GM12878 (cell line): Measurements from ENCODE around the gene SLC2A4RG. TPM values are rescaled to one million over a fixed set of nuclear protein-coding genes. Genes with fewer than 3 reads are reported as not detected.

ENCODE experiments used
- ATAC-seq: fragments of 200-7000 bp; cut with Tn5 transposase; 3 replicates; pipeline ENCODE4 v1.9.1; 2020; ENCODE audit warnings: mild to moderate bottlenecking, moderate library complexity
- BruUV-seq: library from RNA; stranded (reverse); fragments of 400-500 nt; replicated peaks from 2 replicates; lab custom pipeline; 2021; lab: Mats Ljungman, UMichigan
- CTCF ChIA-PET: fragments of 300-600 bp; sonication (Branson Sonifier 250); formaldehyde crosslinking; extraction: SDS; loops from one replicate; lab custom pipeline; 2021; ENCODE audit warnings: inconsistent platforms; lab: Yijun Ruan, JAX
- POLR2A ChIA-PET: fragments of 350-600 bp; formaldehyde crosslinking; extraction: SDS; loops from one replicate; lab custom pipeline; 2021; ENCODE audit warnings: inconsistent platforms; lab: Charles Lee
- RAD21 ChIA-PET: fragments of 300-600 bp; sonication (Branson Sonifier 250); formaldehyde crosslinking; loops from one replicate; lab custom pipeline; 2023; ENCODE audit warnings: antibody characterized with exemption; ENCODE audit not compliant: unreplicated experiment; lab: Charles Lee
- SMC1A ChIA-PET: fragments of 300-600 bp; sonication (Branson Sonifier 250); formaldehyde crosslinking; loops from one replicate; lab custom pipeline; 2023; ENCODE audit not compliant: unreplicated experiment, uncharacterized antibody; lab: Charles Lee
- DNase-seq: peaks from one replicate; pipeline ENCODE4 v3.0.0-alpha.2; 2011; ENCODE audit warnings: low read depth, low spot score
- FAIRE-seq: peaks from 3 replicates; lab custom pipeline; 2011; peaks lifted over from hg19 to GRCh38; lab: Jason Lieb, UNC
- H2AFZ ChIP-seq: 2 replicates; pipeline ENCODE4 v1.6.0; 2011; ENCODE audit warnings: low read depth, low read length, control low read depth; ENCODE audit not compliant: control insufficient read depth
- H3K27ac ChIP-seq: 2 replicates; pipeline ENCODE4 v1.5.1; 2011; ENCODE audit warnings: control low read depth; ENCODE audit not compliant: control insufficient read depth, insufficient read depth
- H3K27me3 ChIP-seq, 2 experiments: replicated peaks in 1 of 2; 2 replicates each; pipeline versions ENCODE4 v1.6.0 to v1.6.1; 2011; ENCODE audit warnings: low read length in 1 of 2; ENCODE audit not compliant: control insufficient read depth in 2 of 2, insufficient read depth in 2 of 2
- H3K36me3 ChIP-seq, 2 experiments: 2 replicates each; pipeline ENCODE4 v1.5.1; 2011; ENCODE audit warnings: low read length in 1 of 2; ENCODE audit not compliant: control insufficient read depth in 2 of 2, insufficient read depth in 2 of 2
- H3K4me1 ChIP-seq: 2 replicates; pipeline ENCODE4 v1.6.1; 2011; ENCODE audit warnings: mild to moderate bottlenecking, low read length, moderate library complexity, mixed read lengths; ENCODE audit not compliant: control insufficient read depth, insufficient read depth
- H3K4me2 ChIP-seq: 2 replicates; pipeline ENCODE4 v1.6.0; 2011; ENCODE audit warnings: control low read depth; ENCODE audit not compliant: control insufficient read depth, insufficient read depth
- H3K4me3 ChIP-seq: fragments of 200-600 bp; sonication (generic); 2 replicates; pipeline ENCODE4 v1.5.1; 2016
- H3K79me2 ChIP-seq: 2 replicates; pipeline ENCODE4 v1.6.0; 2011; ENCODE audit warnings: low read length; ENCODE audit not compliant: control insufficient read depth, insufficient read depth
- H3K9ac ChIP-seq: 2 replicates; pipeline ENCODE4 v1.8.0; 2011; ENCODE audit warnings: low read length, control low read depth, mixed read lengths; ENCODE audit not compliant: control insufficient read depth, insufficient read depth
- H3K9me3 ChIP-seq: replicated peaks from 3 replicates; pipeline ENCODE4 v1.5.1; 2011; ENCODE audit warnings: mild to moderate bottlenecking, low read length; ENCODE audit not compliant: control insufficient read depth, insufficient read depth
- H4K20me1 ChIP-seq: 2 replicates; pipeline ENCODE4 v1.6.0; 2011; ENCODE audit not compliant: control insufficient read depth, insufficient read depth
- MTA3 ChIP-seq: IDR thresholded peaks from 2 replicates; pipeline ENCODE4 v1.6.1; 2012; ENCODE audit warnings: low read length, inconsistent platforms, borderline replicate concordance
- POLR2A ChIP-seq: IDR thresholded peaks from 2 replicates; pipeline ENCODE4 v1.6.1; 2011; ENCODE audit warnings: low read depth, mild to moderate bottlenecking, low read length
- YY1 ChIP-seq: IDR thresholded peaks from 2 replicates; pipeline ENCODE4 v1.6.1; 2011; ENCODE audit warnings: low read depth, mild to moderate bottlenecking, low read length
- ZZZ3 ChIP-seq: IDR thresholded peaks from 2 replicates; pipeline ENCODE4 v1.6.1; 2011; ENCODE audit warnings: low read depth; ENCODE audit not compliant: control insufficient read depth, insufficient read length
- WGBS: methylation state at CpG from one replicate; pipeline ENCODE4 v1.1.6; 2016; ENCODE audit warnings: low lambda C conversion rate; ENCODE audit not compliant: insufficient replicate concordance, insufficient coverage; ENCODE audit errors: missing lambda C conversion rate; 5-methylcytosine and 5-hydroxymethylcytosine counted together
- in situ Hi-C: fragments of 300-500 bp; cut with MboI; formaldehyde crosslinking; loops from 9 replicates; pipeline ENCODE4 v1.14.3; 2018; ENCODE audit warnings: mixed read lengths
- intact Hi-C: fragments of 100-400 bp; cut with micrococcal nuclease; formaldehyde crosslinking; loops from one replicate; pipeline ENCODE4 v1.14.2; 2022; ENCODE audit not compliant: unreplicated experiment
- polyA plus RNA-seq, 11 experiments: library from polyadenylated mRNA; depleted of rRNA in 4 of 11; unstranded in 6 of 11; stranded (reverse) in 5 of 11; fragments of >200 nt; fragmentation: Nextera tagmentation in 4 of 11; fragmentation: Illumina TruSeq in 1 of 11; extraction: Ambion mirVana in 4 of 11; extraction: Trizol in 1 of 11; gene quantifications; 1 replicate in 1 of 11; 2 replicates in 10 of 11; pipeline versions ENCODE4 v1.2.1 to v1.2.3, GENCODE V29; 2011 to 2016; ENCODE audit warnings: inconsistent platforms in 2 of 11, missing spikeins in 2 of 11, low read depth in 1 of 11
- total RNA-seq, 4 experiments: library from RNA; depleted of rRNA in 3 of 4; stranded (reverse); fragments of >200 nt in 3 of 4; fragmentation: Illumina TruSeq in 1 of 4; extraction: Trizol in 1 of 4; gene quantifications; 2 replicates each; pipeline versions ENCODE4 v1.2.1 to v1.2.3, GENCODE V29; 2013 to 2021

The SLC2A4RG gene
- total and polyA plus RNA-seq, 10 of the 15 experiments (the other 5 are each of a cell fraction or from before 2014, with no cell fraction given) = 0.34 to 65.9 (median 13.3) TPM

GRCh38 chr20:63690898-63691710 lies 48.5 kb upstream of the SLC2A4RG start:
- no peak overlapping the region for H3K4me3 ChIP-seq
- peak; percentile 50; the same call in 1 of the 2 replicates for TF ChIP-seq POLR2A
- no peak for TF ChIP-seq YY1
- TF ChIP-seq, all 136 proteins: peak for 1
- H3K9me3 ChIP-seq = no peaks in the 10 kb centered on the region
- no peak for FAIRE-seq
- no peak overlapping the region for H2AFZ ChIP-seq
- no peak overlapping the region for H3K27ac ChIP-seq
- intact Hi-C loops = no loop called here
- peak; percentile 60 for ATAC-seq
- no peak overlapping the region for H3K9ac ChIP-seq
- no peak overlapping the region for H3K4me2 ChIP-seq
- no peak for DNase-seq
- ChIA-PET SMC1A (no interaction called here), POLR2A (no interaction called here), RAD21 (no interaction called here), CTCF (no interaction called here)
- no peaks in the 10 kb centered on the region; the same call in 1 of the 2 replicates for H3K4me1 ChIP-seq
- H3K27me3 ChIP-seq = no peaks in the 10 kb centered on the region
- H3K79me2 ChIP-seq = no peaks in the 10 kb centered on the region
- no peaks in the 10 kb centered on the region for H4K20me1 ChIP-seq
- no peaks in the 10 kb centered on the region for H3K36me3 ChIP-seq
- WGBS = 67% methylated on average over 24 of the region's 24 CpGs
- in situ Hi-C loops = no loop called here
- BruUV-seq = no TSS peak

- 73% methylated on average over 19 of the region's 21 CpGs for WGBS
- Histone ChIP-seq H4K20me1 (no peaks in the 10 kb centered on the region), H3K79me2 (no peaks in the 10 kb centered on the region), H3K4me2 (no peak overlapping the region), H3K27ac (no peak overlapping the region), H2AFZ (no peak overlapping the region), H3K36me3 (no peaks in the 10 kb centered on the region), H3K4me3 (no peak overlapping the region), H3K4me1 (no peaks in the 10 kb centered on the region; the same call in 1 of the 2 replicates), H3K27me3 (no peaks in the 10 kb centered on the region), H3K9me3 (no peaks in the 10 kb centered on the region), H3K9ac (no peak overlapping the region)
- DNase-seq (no peak), FAIRE-seq (no peak), ATAC-seq (no peak; the same call in 2 of the 3 replicates)
- TF ChIP-seq POLR2A (peak; percentile 11), MTA3 (0 out of 2 replicates have a peak, but pooled peaks have one; percentile 52), ZZZ3 (no peak)
- no TSS peak for BruUV-seq
- POLR2A ChIA-PET = no interaction called here
- CTCF ChIA-PET = no interaction called here
- in situ Hi-C loops (no loop called here), intact Hi-C loops (no loop called here)
- SMC1A ChIA-PET = no interaction called here
- RAD21 ChIA-PET = no interaction called here
Observed at GRCh38 chr20:63691711-63692435, 47.7 kb upstream of the SLC2A4RG start.
